ENCODE results near the gene OTOL1.
A peak's percentile ranks its signal among the peaks of the same experiment; 100 is the strongest.

DNA sequence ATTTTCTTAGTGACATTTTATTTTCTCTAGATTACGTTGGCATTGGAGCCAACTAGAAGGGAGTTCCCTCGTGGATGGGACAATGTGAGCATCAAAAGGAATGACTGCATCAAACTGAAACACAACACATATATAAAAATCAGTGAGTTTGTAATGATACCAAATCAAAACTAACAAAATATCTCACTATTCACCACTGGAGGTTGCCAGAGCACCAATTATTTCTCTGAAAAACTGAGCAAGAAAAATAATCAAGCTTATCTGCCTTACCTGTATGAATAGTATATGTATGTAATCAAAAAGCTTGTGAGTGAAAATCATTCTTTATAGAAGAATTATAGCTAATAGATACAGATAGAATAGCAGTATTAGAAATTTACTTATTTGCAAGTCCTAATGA lies 46.8 kb upstream of the OTOL1 start:
- TF ChIP-seq, protein P1, sequence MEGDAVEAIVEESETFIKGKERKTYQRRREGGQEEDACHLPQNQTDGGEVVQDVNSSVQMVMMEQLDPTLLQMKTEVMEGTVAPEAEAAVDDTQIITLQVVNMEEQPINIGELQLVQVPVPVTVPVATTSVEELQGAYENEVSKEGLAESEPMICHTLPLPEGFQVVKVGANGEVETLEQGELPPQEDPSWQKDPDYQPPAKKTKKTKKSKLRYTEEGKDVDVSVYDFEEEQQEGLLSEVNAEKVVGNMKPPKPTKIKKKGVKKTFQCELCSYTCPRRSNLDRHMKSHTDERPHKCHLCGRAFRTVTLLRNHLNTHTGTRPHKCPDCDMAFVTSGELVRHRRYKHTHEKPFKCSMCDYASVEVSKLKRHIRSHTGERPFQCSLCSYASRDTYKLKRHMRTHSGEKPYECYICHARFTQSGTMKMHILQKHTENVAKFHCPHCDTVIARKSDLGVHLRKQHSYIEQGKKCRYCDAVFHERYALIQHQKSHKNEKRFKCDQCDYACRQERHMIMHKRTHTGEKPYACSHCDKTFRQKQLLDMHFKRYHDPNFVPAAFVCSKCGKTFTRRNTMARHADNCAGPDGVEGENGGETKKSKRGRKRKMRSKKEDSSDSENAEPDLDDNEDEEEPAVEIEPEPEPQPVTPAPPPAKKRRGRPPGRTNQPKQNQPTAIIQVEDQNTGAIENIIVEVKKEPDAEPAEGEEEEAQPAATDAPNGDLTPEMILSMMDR (conservative IDR thresholded peaks at IDR 0.05) = peak; percentile 22; the same call in 1 of the 2 replicates
- no peak for TF ChIP-seq ZFX (IDR thresholded peaks at IDR 0.05)

Measured in C4-2B (cell line).